H1 (cell line): ENCODE measurements around the gene PCDH20. TPM values are rescaled to one million over a fixed set of nuclear protein-coding genes. Genes with fewer than 3 reads are reported as not detected.

Experiments used
- CTCF ChIA-PET: fragments of 300-600 bp; sonication (Branson Sonifier 250); formaldehyde crosslinking; loops from one replicate; lab custom pipeline; 2021; ENCODE audit not compliant: partially characterized antibody; lab: Charles Lee
- POLR2A ChIA-PET: fragments of 300-600 bp; sonication (Branson Sonifier 250); formaldehyde crosslinking; loops from one replicate; lab custom pipeline; 2021; ENCODE audit warnings: inconsistent platforms; ENCODE audit not compliant: partially characterized antibody; lab: Charles Lee
- DNase-seq, 2 experiments: peaks; one replicate each; pipeline versions ENCODE4 v3.0.0 to v3.0.0-alpha.2; 2010 to 2022; ENCODE audit warnings: low spot score in 2 of 2, low read depth in 1 of 2, mixed read lengths in 1 of 2
- FAIRE-seq: peaks from 2 replicates; lab custom pipeline; 2011; peaks lifted over from hg19 to GRCh38; lab: Jason Lieb, UNC
- H2AFZ ChIP-seq: 2 replicates; pipeline ENCODE4 v1.8.1; 2012; ENCODE audit warnings: low read length, inconsistent platforms
- H2AK5ac ChIP-seq: 2 replicates; pipeline ENCODE4 v1.6.1; 2013; ENCODE audit warnings: low read depth, low read length
- H2BK120ac ChIP-seq: replicated peaks from 2 replicates; pipeline ENCODE3; 2013; ENCODE audit warnings: low read depth, low read length, inconsistent platforms
- H2BK12ac ChIP-seq: 2 replicates; pipeline ENCODE4 v1.6.1; 2013; ENCODE audit warnings: low read depth, low read length
- H2BK15ac ChIP-seq: 2 replicates; pipeline ENCODE4 v1.6.1; 2013; ENCODE audit warnings: low read length
- H2BK20ac ChIP-seq: 2 replicates; pipeline ENCODE4 v1.6.1; 2013; ENCODE audit warnings: low read length
- H2BK5ac ChIP-seq: 2 replicates; pipeline ENCODE4 v1.6.1; 2013; ENCODE audit warnings: low read depth, low read length
- H3K14ac ChIP-seq: 2 replicates; pipeline ENCODE4 v1.6.1; 2013; ENCODE audit warnings: inconsistent platforms; ENCODE audit not compliant: insufficient read length
- H3K18ac ChIP-seq: 2 replicates; pipeline ENCODE4 v1.6.1; 2013; ENCODE audit warnings: low read length; ENCODE audit errors: extremely low read depth
- H3K23ac ChIP-seq: 2 replicates; pipeline ENCODE4 v1.6.1; 2013; ENCODE audit warnings: inconsistent platforms; ENCODE audit not compliant: insufficient read length
- H3K23me2 ChIP-seq: 2 replicates; pipeline ENCODE4 v1.6.1; 2013; ENCODE audit warnings: low read depth, low read length
- H3K27ac ChIP-seq: 2 replicates; pipeline ENCODE4 v1.6.1; 2011; ENCODE audit warnings: low read depth, low read length, inconsistent platforms
- H3K27me3 ChIP-seq, 4 experiments: replicated peaks in 1 of 4; 1 replicate in 1 of 4; 2 replicates in 3 of 4; pipeline versions ENCODE4 v1.6.1 to v1.8.1; 2011 to 2013; ENCODE audit warnings: low read length in 3 of 4, mild to moderate bottlenecking in 3 of 4, inconsistent platforms in 2 of 4, mixed read lengths in 2 of 4, moderate library complexity in 1 of 4; ENCODE audit not compliant: control insufficient read depth in 3 of 4, insufficient read depth in 3 of 4; ENCODE audit errors: extremely low read depth in 1 of 4
- H3K36me3 ChIP-seq, 4 experiments: 2 replicates each; pipeline versions ENCODE4 v1.6.1 to v1.8.1; 2011 to 2013; ENCODE audit warnings: mild to moderate bottlenecking in 4 of 4, low read length in 3 of 4, moderate library complexity in 2 of 4, control low read depth in 1 of 4, inconsistent platforms in 1 of 4; ENCODE audit not compliant: insufficient read depth in 4 of 4, control insufficient read depth in 2 of 4
- H3K4ac ChIP-seq: replicated peaks from 2 replicates; pipeline ENCODE3; 2013; ENCODE audit warnings: low read length, low read depth, mixed read lengths, inconsistent platforms; ENCODE audit not compliant: insufficient read length
- H3K4me1 ChIP-seq, 4 experiments: replicated peaks in 1 of 4; 1 replicate in 1 of 4; 2 replicates in 3 of 4; pipeline versions ENCODE4 v1.6.1 to v1.8.1; 2011 to 2013; ENCODE audit warnings: low read length in 3 of 4, inconsistent platforms in 2 of 4, mixed read lengths in 1 of 4; ENCODE audit not compliant: insufficient read depth in 4 of 4, control insufficient read depth in 3 of 4
- H3K4me2 ChIP-seq, 2 experiments: 2 replicates each; pipeline versions ENCODE4 v1.6.1 to v1.8.1; 2011 to 2013; ENCODE audit warnings: low read depth in 2 of 2, low read length in 2 of 2, control low read depth in 1 of 2, inconsistent platforms in 1 of 2, mild to moderate bottlenecking in 1 of 2; ENCODE audit not compliant: insufficient read depth in 1 of 2
- H3K4me3 ChIP-seq, 4 experiments: fragments of 200-600, 300-600 bp in 1 of 4; sonication (generic), shearing (Covaris generic), sonication (Bioruptor Twin) in 1 of 4; 2 replicates each; pipeline versions ENCODE4 v1.5.1 to v1.8.1; 2011 to 2016; ENCODE audit warnings: low read length in 4 of 4, low read depth in 3 of 4, control low read depth in 2 of 4, inconsistent platforms in 2 of 4, mild to moderate bottlenecking in 2 of 4, mixed read lengths in 1 of 4, moderate library complexity in 1 of 4; ENCODE audit not compliant: insufficient read depth in 2 of 4; ENCODE audit errors: extremely low read depth in 1 of 4
- H3K56ac ChIP-seq: replicated peaks from 2 replicates; pipeline ENCODE3; 2013; ENCODE audit warnings: low read depth, mild to moderate bottlenecking, mixed read lengths, low read length, inconsistent platforms; ENCODE audit not compliant: insufficient read length
- H3K79me1 ChIP-seq: 2 replicates; pipeline ENCODE4 v1.6.1; 2013; ENCODE audit warnings: low read depth, low read length, control low read depth
- H3K79me2 ChIP-seq, 2 experiments: 2 replicates each; pipeline versions ENCODE4 v1.6.1 to v1.8.1; 2012 to 2013; ENCODE audit warnings: low read length in 2 of 2, mild to moderate bottlenecking in 2 of 2, inconsistent platforms in 1 of 2; ENCODE audit not compliant: insufficient read depth in 2 of 2, control insufficient read depth in 1 of 2
- H3K9ac ChIP-seq, 4 experiments: replicated peaks in 1 of 4; 1 replicate in 1 of 4; 2 replicates in 3 of 4; pipeline versions ENCODE4 v1.6.1 to v1.8.1; 2011 to 2013; ENCODE audit warnings: low read depth in 3 of 4, low read length in 3 of 4, control low read depth in 2 of 4, mild to moderate bottlenecking in 2 of 4, moderate library complexity in 2 of 4, inconsistent platforms in 1 of 4; ENCODE audit errors: extremely low read depth in 1 of 4
- H3K9me3 ChIP-seq, 2 experiments: 2 replicates each; pipeline versions ENCODE4 v1.6.1 to v1.8.1; 2012 to 2013; ENCODE audit warnings: mild to moderate bottlenecking in 2 of 2, moderate library complexity in 2 of 2, control low read depth in 1 of 2, inconsistent platforms in 1 of 2, low read depth in 1 of 2, low read length in 1 of 2, mixed read lengths in 1 of 2; ENCODE audit not compliant: insufficient read depth in 2 of 2
- H4K20me1 ChIP-seq, 2 experiments: replicated peaks in 1 of 2; 2 replicates each; pipeline versions ENCODE3 to v1.8.1; 2011 to 2013; ENCODE audit warnings: inconsistent platforms in 2 of 2, low read length in 2 of 2, mild to moderate bottlenecking in 1 of 2; ENCODE audit not compliant: insufficient read depth in 2 of 2, control insufficient read depth in 1 of 2
- H4K5ac ChIP-seq: 2 replicates; pipeline ENCODE4 v1.6.1; 2013; ENCODE audit warnings: low read length, low read depth, mixed read lengths, inconsistent platforms; ENCODE audit not compliant: insufficient read length
- H4K8ac ChIP-seq: 2 replicates; pipeline ENCODE4 v1.8.0; 2013; ENCODE audit warnings: mild to moderate bottlenecking, moderate library complexity, low read length, inconsistent platforms; ENCODE audit not compliant: insufficient read depth; ENCODE audit errors: extremely low read depth
- H4K91ac ChIP-seq: replicated peaks from 2 replicates; pipeline ENCODE3; 2013; ENCODE audit warnings: low read length, mixed read lengths, inconsistent platforms; ENCODE audit not compliant: insufficient read length
- EZH2 ChIP-seq: fragments of 200-600 bp; sonication (generic); IDR thresholded peaks from 2 replicates; pipeline ENCODE4 v1.7.1; 2012; ENCODE audit warnings: low read depth, mild to moderate bottlenecking, moderate library complexity, low read length, inconsistent platforms; ENCODE audit not compliant: severe bottlenecking
- KDM5A ChIP-seq: fragments of 200-600 bp; IDR thresholded peaks from 2 replicates; pipeline ENCODE4 v1.7.1; 2012; ENCODE audit warnings: mild to moderate bottlenecking, low read length, inconsistent platforms, mixed read lengths
- SAP30 ChIP-seq: fragments of 300-600 bp; sonication (generic); IDR thresholded peaks from 2 replicates; pipeline ENCODE4 v1.7.1; 2012; ENCODE audit warnings: low read length, moderate library complexity, mild to moderate bottlenecking, inconsistent platforms; ENCODE audit not compliant: insufficient read depth, insufficient replicate concordance
- SIX5 ChIP-seq: IDR thresholded peaks from 2 replicates; pipeline ENCODE4 v1.6.1; 2011; ENCODE audit warnings: mild to moderate bottlenecking, low read depth, low read length
- ZNF274 ChIP-seq: IDR thresholded peaks from 2 replicates; pipeline ENCODE4 v1.7.0; 2012; ENCODE audit warnings: low read length, borderline replicate concordance; ENCODE audit errors: extremely low read depth
- WGBS, 2 experiments: shearing (Covaris generic) in 1 of 2; methylation state at CpG; one replicate each; pipeline versions ENCODE4 v1.1.6 to v1.1.7; 2013 to 2015; ENCODE audit warnings: low lambda C conversion rate in 2 of 2, mixed read lengths in 2 of 2, inconsistent platforms in 1 of 2, low coverage in 1 of 2, missing lambda C conversion rate in 1 of 2; ENCODE audit not compliant: insufficient replicate concordance in 2 of 2, insufficient coverage in 1 of 2, insufficient read length in 1 of 2; ENCODE audit errors: extremely low coverage in 1 of 2, missing lambda C conversion rate in 1 of 2; 5-methylcytosine and 5-hydroxymethylcytosine counted together
- polyA plus RNA-seq, 7 experiments: library from polyadenylated mRNA; depleted of rRNA in 3 of 7; stranded (reverse) in 5 of 7; unstranded in 2 of 7; fragments of >200 nt in 5 of 7; fragments of 200-250 nt in 2 of 7; gene quantifications; 1 replicate in 5 of 7; 2 replicates in 1 of 7; 4 replicates in 1 of 7; pipeline versions ENCODE4 v1.2.1 to v1.2.3, GENCODE V29; 2011 to 2013; ENCODE audit warnings: missing spikeins in 2 of 7, mixed read lengths in 2 of 7
- total RNA-seq: library from RNA; stranded (reverse); fragmentation: NEBNext Ultra II Directional; extraction: Animal tissue kit (Norgen Biotek cat#: 25700); gene quantifications from 2 replicates; pipeline ENCODE4 v1.2.1, GENCODE V29; 2021

PCDH20 gene
- total and polyA plus RNA-seq, 2 of the 8 experiments (the other 6 are each of a cell fraction or from before 2014, with no cell fraction given) = 0.65 to 2.2 TPM

DNA sequence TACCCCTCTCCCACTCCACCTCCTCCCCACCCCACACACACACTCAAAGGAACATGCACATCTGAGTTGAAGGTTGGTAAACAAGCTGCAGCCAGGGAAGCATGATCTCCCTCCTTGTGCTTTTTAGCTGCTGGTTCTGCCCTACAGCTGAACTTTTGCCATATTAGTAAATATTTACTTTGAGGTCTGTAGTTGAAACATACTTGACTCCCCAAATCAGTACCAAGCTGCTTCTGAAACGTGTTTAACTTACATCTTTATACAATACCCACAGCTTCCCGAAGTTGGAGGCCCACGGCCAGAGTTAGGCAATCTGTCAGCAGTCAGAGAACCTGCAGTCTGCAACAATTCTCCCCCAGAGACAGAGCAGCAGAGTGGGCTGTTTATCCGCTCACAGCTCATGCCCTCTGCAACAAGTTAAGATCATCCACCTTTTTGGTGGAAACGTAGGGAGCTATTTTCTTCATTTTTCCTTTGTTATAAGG is 1.5 kb upstream of the PCDH20 start:
- no peaks in the 10 kb centered on the region for H3K36me3 ChIP-seq
- POLR2A ChIA-PET = no interaction called here
- H3K23ac ChIP-seq = no peak overlapping the region
- H3K4me3 ChIP-seq = no peak overlapping the region
- no peak overlapping the region for H2BK12ac ChIP-seq
- H4K20me1 ChIP-seq = peaks cover 0 to 2% of the 10 kb centered on the region in 2 experiments
- no peak overlapping the region for H3K4me2 ChIP-seq
- H3K56ac ChIP-seq = no peak overlapping the region
- no peak overlapping the region for H4K5ac ChIP-seq
- 87% methylated on average over 5 of the region's 5 CpGs; no CpG with 5 or more reads in 1 of the 2 experiments for WGBS, 2 experiments
- no peak overlapping the region for H3K18ac ChIP-seq
- no peak overlapping the region for H3K9ac ChIP-seq
- FAIRE-seq (no peak), DNase-seq (no peak)
- H3K27me3 ChIP-seq = peaks cover 2 to 21% (median 16%) of the 10 kb centered on the region in 4 experiments
- no peaks in the 10 kb centered on the region for H3K4me1 ChIP-seq
- H2BK20ac ChIP-seq = no peak overlapping the region
- H3K79me2 ChIP-seq = no peaks in the 10 kb centered on the region
- no peak for TF ChIP-seq SIX5
- no peak for TF ChIP-seq EZH2
- no peak for TF ChIP-seq KDM5A
- no peak for TF ChIP-seq ZNF274
- no peak for TF ChIP-seq SAP30
- H3K27ac ChIP-seq = no peak overlapping the region
- no peak overlapping the region for H3K4ac ChIP-seq
- H2BK120ac ChIP-seq = no peak overlapping the region
- CTCF ChIA-PET = interaction anchor here (0.6 to 1.4 kb wide), 3 partner anchors 143 to 732 kb away, joined by 3 to 4 read pairs (median 3); no protein-coding TSS in a partner anchor
- H2BK5ac ChIP-seq = no peak overlapping the region
- H3K23me2 ChIP-seq = peaks cover 18% of the 10 kb centered on the region
- H3K9me3 ChIP-seq = no peaks in the 10 kb centered on the region
- H2AK5ac ChIP-seq = no peak overlapping the region
- no peak overlapping the region for H4K91ac ChIP-seq
- no peak overlapping the region for H4K8ac ChIP-seq
- no peak overlapping the region for H2AFZ ChIP-seq
- H3K79me1 ChIP-seq = no peaks in the 10 kb centered on the region
- H2BK15ac ChIP-seq = no peak overlapping the region
- H3K14ac ChIP-seq = no peak overlapping the region
